Suprapubic skin (tissue), 4 donors: ENCODE data around the gene PMVK.
A peak's percentile ranks its signal among the peaks of the same experiment; 100 is the strongest.

Experiments
- POLR2A ChIP-seq, 2 donors: fragments of 450-650 bp; IDR thresholded peaks; one replicate each; pipeline ENCODE4 v1.6.1; 2017; ENCODE audit warnings: antibody characterized with exemption in 2 of 2, mild to moderate bottlenecking in 2 of 2, moderate library complexity in 2 of 2
- POLR2AphosphoS5 ChIP-seq, 3 donors: sonication (generic); formaldehyde crosslinking; IDR thresholded peaks; one replicate each; pipeline ENCODE4 v1.6.1; 2017; ENCODE audit warnings: antibody characterized with exemption in 3 of 3
- TF ChIP-seq, protein P1 (sequence below), 2 donors: fragments of 200-600 bp in 1 of 2; fragments of 450-650 bp in 1 of 2; sonication (generic) in 1 of 2; IDR thresholded peaks; one replicate each; pipeline ENCODE4 v1.5.1; 2016 to 2019; ENCODE audit warnings: antibody characterized with exemption in 2 of 2, mild to moderate bottlenecking in 1 of 2, moderate library complexity in 1 of 2

DNA sequence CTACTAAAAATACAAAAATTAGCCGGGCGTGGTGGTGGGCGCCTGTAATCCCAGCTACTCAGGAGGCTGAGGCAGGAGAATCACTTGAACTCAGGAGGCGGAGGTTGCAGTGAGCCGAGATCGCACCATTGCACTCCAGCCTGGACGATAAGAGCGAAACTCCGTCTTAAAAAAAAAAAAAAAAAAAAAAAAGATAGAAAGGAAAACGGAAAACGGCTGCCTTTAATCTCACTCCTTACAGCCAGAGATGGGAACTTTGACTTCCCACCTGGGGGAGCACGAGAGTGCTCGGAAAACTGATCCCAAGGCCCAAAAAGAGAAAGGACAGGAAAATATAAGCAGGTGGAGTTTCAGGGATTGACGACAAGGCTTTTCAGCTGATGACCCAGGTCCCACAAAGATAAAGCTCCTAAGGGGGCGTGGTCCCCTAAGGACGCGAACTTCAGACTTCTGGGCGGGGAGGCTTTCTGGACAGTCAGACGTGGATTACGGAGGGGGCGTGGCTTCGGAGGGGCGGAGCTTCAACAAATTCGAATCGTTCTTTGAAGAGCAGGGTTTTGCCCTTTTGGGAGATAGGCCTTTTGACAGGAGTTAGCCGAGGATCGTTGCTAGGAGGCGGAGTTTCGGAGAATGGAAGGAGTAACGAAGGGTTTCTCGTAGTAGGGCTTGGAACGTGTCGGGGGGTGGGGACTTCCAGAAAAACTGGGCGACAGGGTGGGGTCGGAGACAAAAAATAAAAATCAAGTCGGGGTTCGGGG, 37.0 kb upstream of the PMVK start:
- TF ChIP-seq POLR2A (IDR thresholded peaks at IDR 0.05) (peak in 1 of 2 donors; percentile 34), POLR2AphosphoS5 (IDR thresholded peaks at IDR 0.05) (peak in 1 of 3 donors; percentile 8)
- TF ChIP-seq, protein P1, sequence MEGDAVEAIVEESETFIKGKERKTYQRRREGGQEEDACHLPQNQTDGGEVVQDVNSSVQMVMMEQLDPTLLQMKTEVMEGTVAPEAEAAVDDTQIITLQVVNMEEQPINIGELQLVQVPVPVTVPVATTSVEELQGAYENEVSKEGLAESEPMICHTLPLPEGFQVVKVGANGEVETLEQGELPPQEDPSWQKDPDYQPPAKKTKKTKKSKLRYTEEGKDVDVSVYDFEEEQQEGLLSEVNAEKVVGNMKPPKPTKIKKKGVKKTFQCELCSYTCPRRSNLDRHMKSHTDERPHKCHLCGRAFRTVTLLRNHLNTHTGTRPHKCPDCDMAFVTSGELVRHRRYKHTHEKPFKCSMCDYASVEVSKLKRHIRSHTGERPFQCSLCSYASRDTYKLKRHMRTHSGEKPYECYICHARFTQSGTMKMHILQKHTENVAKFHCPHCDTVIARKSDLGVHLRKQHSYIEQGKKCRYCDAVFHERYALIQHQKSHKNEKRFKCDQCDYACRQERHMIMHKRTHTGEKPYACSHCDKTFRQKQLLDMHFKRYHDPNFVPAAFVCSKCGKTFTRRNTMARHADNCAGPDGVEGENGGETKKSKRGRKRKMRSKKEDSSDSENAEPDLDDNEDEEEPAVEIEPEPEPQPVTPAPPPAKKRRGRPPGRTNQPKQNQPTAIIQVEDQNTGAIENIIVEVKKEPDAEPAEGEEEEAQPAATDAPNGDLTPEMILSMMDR (IDR thresholded peaks at IDR 0.05) = peak in 1 of 2 donors; percentile 7
